ENCODE data around the gene TCTN1.

GRCh38 chr12:110622582-110622981, 8.7 kb downstream of the TCTN1 start:
- TF ChIP-seq SP1 (IDR thresholded peaks at IDR 0.05) (no peak), ZNF384 (IDR thresholded peaks at IDR 0.05) (no peak), BHLHE40 (IDR thresholded peaks at IDR 0.05; ENCODE audit: borderline replicate concordance) (no peak), NFRKB (IDR thresholded peaks at IDR 0.05) (no peak), TARDBP (IDR thresholded peaks at IDR 0.05) (no peak), L3MBTL2 (conservative IDR thresholded peaks at IDR 0.05) (no peak), LEF1 (IDR thresholded peaks at IDR 0.05; ENCODE audit: borderline replicate concordance) (no peak), HDGF (IDR thresholded peaks at IDR 0.05; ENCODE audit: borderline replicate concordance) (no peak), ELF4 (IDR thresholded peaks at IDR 0.05) (no peak), FOXM1 (IDR thresholded peaks at IDR 0.05; ENCODE audit: borderline replicate concordance) (no peak), ARNT (IDR thresholded peaks at IDR 0.05) (no peak), SUZ12 (IDR thresholded peaks at IDR 0.05) (no peak), CTBP1 (IDR thresholded peaks at IDR 0.05; ENCODE audit: borderline replicate concordance) (no peak)
- TF ChIP-seq, protein P1, sequence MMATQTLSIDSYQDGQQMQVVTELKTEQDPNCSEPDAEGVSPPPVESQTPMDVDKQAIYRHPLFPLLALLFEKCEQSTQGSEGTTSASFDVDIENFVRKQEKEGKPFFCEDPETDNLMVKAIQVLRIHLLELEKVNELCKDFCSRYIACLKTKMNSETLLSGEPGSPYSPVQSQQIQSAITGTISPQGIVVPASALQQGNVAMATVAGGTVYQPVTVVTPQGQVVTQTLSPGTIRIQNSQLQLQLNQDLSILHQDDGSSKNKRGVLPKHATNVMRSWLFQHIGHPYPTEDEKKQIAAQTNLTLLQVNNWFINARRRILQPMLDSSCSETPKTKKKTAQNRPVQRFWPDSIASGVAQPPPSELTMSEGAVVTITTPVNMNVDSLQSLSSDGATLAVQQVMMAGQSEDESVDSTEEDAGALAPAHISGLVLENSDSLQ (IDR thresholded peaks at IDR 0.05): no peak
